B cell (primary cell): ENCODE data around the gene PDE3B. TPM values are rescaled to one million over a fixed set of nuclear protein-coding genes. Genes with fewer than 3 reads are reported as not detected.

Experiments
- ATAC-seq: fragments of 200-7000 bp; cut with Tn5 transposase; one replicate; pipeline ENCODE4 v1.10.0; 2021; ENCODE audit warnings: low read depth, mild to moderate bottlenecking, moderate number of reproducible peaks, moderate library complexity
- CTCF ChIA-PET: fragments of 350-600 bp; sonication (Branson Sonifier 250); formaldehyde crosslinking; loops from one replicate; lab custom pipeline; 2021; ENCODE audit warnings: antibody characterized with exemption, inconsistent platforms; lab: Charles Lee
- POLR2A ChIA-PET: fragments of 350-600 bp; sonication (Branson Sonifier 250); formaldehyde crosslinking; loops from one replicate; lab custom pipeline; 2021; ENCODE audit warnings: antibody characterized with exemption; lab: Charles Lee
- DNase-seq: peaks from one replicate; pipeline ENCODE4 v3.0.0; 2013
- H2AFZ ChIP-seq: 2 replicates; pipeline ENCODE4 v1.6.1; 2012; ENCODE audit warnings: mild to moderate bottlenecking, low read depth, low read length; ENCODE audit not compliant: insufficient read depth, poor library complexity, severe bottlenecking
- H3K27ac ChIP-seq, 2 donors: 1 replicate in 1 of 2; 2 replicates in 1 of 2; pipeline ENCODE4 v1.5.1; 2012 to 2013; ENCODE audit warnings: low read length in 2 of 2, mild to moderate bottlenecking in 2 of 2, moderate library complexity in 1 of 2
- H3K27me3 ChIP-seq, 4 experiments: fragments of 200-600 bp in 1 of 4; sonication (generic) in 1 of 4; replicated peaks in 1 of 4; 1 replicate in 2 of 4; 2 replicates in 2 of 4; pipeline versions ENCODE4 v1.6.1 to v1.7.0; 2013 to 2016; ENCODE audit warnings: low read length in 3 of 4, mild to moderate bottlenecking in 2 of 4, mixed read lengths in 1 of 4, moderate library complexity in 1 of 4; ENCODE audit not compliant: insufficient read depth in 4 of 4, control insufficient read depth in 3 of 4; ENCODE audit errors: control extremely low read depth in 1 of 4
- H3K36me3 ChIP-seq, 2 experiments: replicated peaks in 1 of 2; 1 replicate in 1 of 2; 2 replicates in 1 of 2; pipeline versions ENCODE4 v1.6.1 to v1.7.1; 2013; ENCODE audit warnings: low read length in 1 of 2; ENCODE audit not compliant: insufficient read depth in 2 of 2, control insufficient read depth in 1 of 2; ENCODE audit errors: control extremely low read depth in 1 of 2, extremely low read depth in 1 of 2
- H3K4me1 ChIP-seq, 2 donors: fragments of 200-600 bp in 1 of 2; sonication (generic) in 1 of 2; 1 replicate in 1 of 2; 2 replicates in 1 of 2; pipeline versions ENCODE4 v1.5.1 to v1.6.1; 2013 to 2017; ENCODE audit warnings: low read length in 2 of 2; ENCODE audit not compliant: control insufficient read depth in 2 of 2, insufficient read depth in 2 of 2
- H3K4me2 ChIP-seq: replicated peaks from 2 replicates; pipeline ENCODE3; 2012; ENCODE audit warnings: mild to moderate bottlenecking, low read depth, low read length; ENCODE audit not compliant: poor library complexity, severe bottlenecking
- H3K4me3 ChIP-seq, 5 experiments: fragments of 200-600 bp in 1 of 5; sonication (generic) in 1 of 5; 1 replicate in 3 of 5; 2 replicates in 2 of 5; pipeline versions ENCODE4 v1.5.1 to v1.7.0; 2011 to 2016; ENCODE audit warnings: low read length in 4 of 5, mild to moderate bottlenecking in 4 of 5, low read depth in 2 of 5, control low read depth in 1 of 5, moderate library complexity in 1 of 5; ENCODE audit not compliant: insufficient read depth in 1 of 5; ENCODE audit errors: control extremely low read depth in 1 of 5, extremely low read depth in 1 of 5
- H3K79me2 ChIP-seq: fragments of 200-600 bp; sonication (generic); one replicate; pipeline ENCODE4 v1.6.0; 2016; ENCODE audit warnings: low read length; ENCODE audit not compliant: control insufficient read depth, insufficient read depth
- H3K9ac ChIP-seq: fragments of 200-600 bp; sonication (generic); 2 replicates; pipeline ENCODE4 v1.6.1; 2017; ENCODE audit warnings: mild to moderate bottlenecking, low read length, moderate library complexity
- H3K9me3 ChIP-seq, 3 donors: one replicate each; pipeline versions ENCODE4 v1.6.1 to v1.7.1; 2013; ENCODE audit warnings: low read length in 2 of 3; ENCODE audit not compliant: control insufficient read depth in 2 of 3, insufficient read depth in 1 of 3; ENCODE audit errors: control extremely low read depth in 1 of 3
- H4K20me1 ChIP-seq: 2 replicates; pipeline ENCODE4 v1.6.0; 2012; ENCODE audit warnings: mild to moderate bottlenecking, low read length; ENCODE audit not compliant: insufficient read depth, control insufficient read depth, poor library complexity, severe bottlenecking
- H3K27ac Mint-ChIP-seq: one replicate; pipeline ENCODE4 v1.8.0; 2021; ENCODE audit warnings: mixed read lengths
- H3K27me3 Mint-ChIP-seq: one replicate; pipeline ENCODE4 v1.8.0; 2021; ENCODE audit warnings: mixed read lengths
- H3K4me1 Mint-ChIP-seq: one replicate; pipeline ENCODE4 v1.8.0; 2021; ENCODE audit warnings: mixed read lengths
- H3K4me3 Mint-ChIP-seq: one replicate; pipeline ENCODE4 v1.8.0; 2021; ENCODE audit warnings: mixed read lengths
- H3K9me3 Mint-ChIP-seq: one replicate; pipeline ENCODE4 v1.8.0; 2022; ENCODE audit warnings: mixed read lengths; ENCODE audit not compliant: insufficient read depth
- CTCF ChIP-seq: fragments of 200-600 bp; IDR thresholded peaks from one replicate; pipeline ENCODE4 v1.8.0; 2022; ENCODE audit warnings: antibody characterized with exemption, mild to moderate bottlenecking
- EZH2 ChIP-seq: IDR thresholded peaks from 2 replicates; pipeline ENCODE4 v1.6.1; 2012; ENCODE audit warnings: borderline replicate concordance, low read depth, mild to moderate bottlenecking, moderate library complexity, low read length; ENCODE audit not compliant: insufficient read depth, poor library complexity, severe bottlenecking
- WGBS: methylation state at CpG from one replicate; pipeline ENCODE4 v1.1.5; 2013; ENCODE audit warnings: missing lambda C conversion rate; ENCODE audit not compliant: insufficient coverage; 5-methylcytosine and 5-hydroxymethylcytosine counted together
- intact Hi-C: fragments of 100-400 bp; cut with micrococcal nuclease; formaldehyde crosslinking; loops from one replicate; pipeline ENCODE4 v1.10.0; 2022
- polyA plus RNA-seq: library from polyadenylated mRNA; depleted of rRNA; stranded (reverse); fragments of >200 nt; gene quantifications from 2 replicates; pipeline ENCODE4 v1.2.3, GENCODE V29; 2012
- total RNA-seq, 2 donors: library from RNA; stranded (reverse); fragments of 120-200 nt in 1 of 2; gene quantifications; 1 replicate in 1 of 2; 2 replicates in 1 of 2; pipeline versions ENCODE4 v1.2.3 to v1.2.4, GENCODE V29; 2013 to 2022

The PDE3B gene
- total and polyA plus RNA-seq, 2 donors (not counting 1 experiment from before 2014, with no cell fraction given): 1.0 to 60.7 TPM

GRCh38 chr11:14858404-14858803 is 214.8 kb downstream of the PDE3B start:
- H3K9me3 ChIP-seq: no peaks in the 10 kb centered on the region
- POLR2A ChIA-PET: no interaction called here
- no peak overlapping the region for H2AFZ ChIP-seq
- ATAC-seq (no peak), DNase-seq (no peak)
- no peak overlapping the region for H3K27ac Mint-ChIP-seq
- no peaks in the 10 kb centered on the region for H4K20me1 ChIP-seq
- no peaks in the 10 kb centered on the region for H3K36me3 ChIP-seq
- TF ChIP-seq CTCF (no peak), EZH2 (no peak)
- no peak overlapping the region for H3K4me3 ChIP-seq
- H3K27me3 ChIP-seq: no peaks in the 10 kb centered on the region
- H3K9me3 Mint-ChIP-seq: peaks cover 1% of the 10 kb centered on the region
- H3K4me1 Mint-ChIP-seq: no peaks in the 10 kb centered on the region
- no peak overlapping the region for H3K27ac ChIP-seq
- H3K4me1 ChIP-seq: no peaks in the 10 kb centered on the region
- no peak overlapping the region for H3K9ac ChIP-seq
- intact Hi-C loops: no loop called here
- WGBS: no CpG with 5 or more reads among the region's 1 CpG
- H3K79me2 ChIP-seq: no peaks in the 10 kb centered on the region
- H3K4me3 Mint-ChIP-seq: no peak overlapping the region
- peaks cover 8% of the 10 kb centered on the region for H3K27me3 Mint-ChIP-seq
- CTCF ChIA-PET: interaction anchor here (1.6 kb wide), 1 partner anchor 214 kb away, joined by 3 read pairs; no protein-coding TSS in a partner anchor
- no peak overlapping the region for H3K4me2 ChIP-seq

GRCh38 chr11:14860511-14860910 is 216.9 kb downstream of the PDE3B start:
- DNase-seq: no peak
- Mint-ChIP-seq H3K4me3 (no peak overlapping the region), H3K9me3 (peaks cover 11% of the 10 kb centered on the region), H3K27me3 (peaks cover 9% of the 10 kb centered on the region), H3K27ac (no peak overlapping the region), H3K4me1 (no peaks in the 10 kb centered on the region)
- Histone ChIP-seq H3K4me2 (no peak overlapping the region), H3K9me3 (peaks cover 0 to 1% (median 0%) of the 10 kb centered on the region in 3 donors), H3K4me3 (no peak overlapping the region), H3K27ac (no peak overlapping the region), H2AFZ (no peak overlapping the region), H3K9ac (no peak overlapping the region), H3K4me1 (no peaks in the 10 kb centered on the region), H4K20me1 (no peaks in the 10 kb centered on the region), H3K36me3 (no peaks in the 10 kb centered on the region), H3K79me2 (no peaks in the 10 kb centered on the region), H3K27me3 (no peaks in the 10 kb centered on the region)
- CTCF ChIA-PET: interaction anchor here (0.9 kb wide), 1 partner anchor 48 kb away, joined by 3 read pairs; no protein-coding TSS in a partner anchor
- no peak for TF ChIP-seq EZH2
- TF ChIP-seq CTCF: no peak
- intact Hi-C loops: no loop called here
- POLR2A ChIA-PET: no interaction called here
- no peak for ATAC-seq
- no CpG with 5 or more reads among the region's 2 CpGs for WGBS
